ENCODE data around the gene RPS6KA5. TPM values are rescaled to one million over a fixed set of nuclear protein-coding genes. Genes with fewer than 3 reads are reported as not detected.

Gene RPS6KA5
- total RNA-seq, 4 donors from 2014 or later, result 3.8 to 20.0 (median 14.8) TPM

- H3K4me1 ChIP-seq, result no peaks in the 10 kb centered on the region
- no peak overlapping the region for H3K4me3 ChIP-seq
- intact Hi-C loops (cut with DNase I; ENCODE audit: low total_unique reads), result loop anchor here (10.0 kb wide), 1 partner anchor 110 kb away; no protein-coding TSS in a partner anchor
- H3K9me3 ChIP-seq, result no peaks in the 10 kb centered on the region
- H3K27ac ChIP-seq, result no peak overlapping the region
- H3K27me3 ChIP-seq, result no peaks in the 10 kb centered on the region
- TF ChIP-seq CTCF (IDR thresholded peaks at IDR 0.05) (no peak), POLR2A (IDR thresholded peaks at IDR 0.05) (no peak)
- peak in 1 of 2 donors; percentile 25 for DNase-seq
- no peaks in the 10 kb centered on the region for H3K36me3 ChIP-seq
Observed at GRCh38 chr14:91065266-91065665, 4.8 kb upstream of the RPS6KA5 start.

- H3K27ac ChIP-seq, result no peak overlapping the region
- H3K9me3 ChIP-seq, result no peaks in the 10 kb centered on the region
- intact Hi-C loops (cut with DNase I; ENCODE audit: low total_unique reads), result loop anchor here (10.0 kb wide), 1 partner anchor 112 kb away; no protein-coding TSS in a partner anchor
- H3K36me3 ChIP-seq, result no peaks in the 10 kb centered on the region
- DNase-seq, result no peak
- no peaks in the 10 kb centered on the region for H3K27me3 ChIP-seq
- TF ChIP-seq CTCF (IDR thresholded peaks at IDR 0.05) (no peak), POLR2A (IDR thresholded peaks at IDR 0.05) (no peak)
- peaks cover 0 to 3% of the 10 kb centered on the region in 2 donors for H3K4me1 ChIP-seq
- no peak overlapping the region for H3K4me3 ChIP-seq
Observed at GRCh38 chr14:91063119-91063518, 2.7 kb upstream of the RPS6KA5 start.

GRCh38 chr14:91062600-91062999, 2.2 kb upstream of the RPS6KA5 start:
- DNase-seq, result no peak
- Histone ChIP-seq H3K4me1 (peaks cover 0 to 5% of the 10 kb centered on the region in 2 donors), H3K27ac (no peak overlapping the region), H3K36me3 (no peaks in the 10 kb centered on the region), H3K9me3 (no peaks in the 10 kb centered on the region), H3K27me3 (no peaks in the 10 kb centered on the region), H3K4me3 (no peak overlapping the region)
- intact Hi-C loops (cut with DNase I; ENCODE audit: low total_unique reads), result loop anchor here (10.0 kb wide), 1 partner anchor 112 kb away; no protein-coding TSS in a partner anchor
- TF ChIP-seq CTCF (IDR thresholded peaks at IDR 0.05) (no peak), POLR2A (IDR thresholded peaks at IDR 0.05) (no peak)

- intact Hi-C loops (cut with DNase I; ENCODE audit: low total_unique reads), result loop anchor here (10.0 kb wide), 1 partner anchor 114 kb away; no protein-coding TSS in a partner anchor
- Histone ChIP-seq H3K9me3 (no peaks in the 10 kb centered on the region), H3K27me3 (no peaks in the 10 kb centered on the region), H3K4me1 (peaks cover 0 to 5% of the 10 kb centered on the region in 2 donors), H3K36me3 (no peaks in the 10 kb centered on the region), H3K4me3 (peak overlapping the region; percentile 46 to 47), H3K27ac (peak overlapping the region; percentile 73 to 84)
- DNase-seq, result no peak
- TF ChIP-seq POLR2A (IDR thresholded peaks at IDR 0.05) (peak; percentile 3 to 83), CTCF (IDR thresholded peaks at IDR 0.05) (peak in 1 of 4 experiments; percentile 20)
Observed at GRCh38 chr14:91061056-91061887, 831 bp upstream of the RPS6KA5 start.

All from uterus (tissue), 4 donors.